Psoas muscle (tissue), 8 donors: ENCODE results near the gene KCNMA1. TPM values are rescaled to one million over a fixed set of nuclear protein-coding genes. Genes with fewer than 3 reads are reported as not detected.

Experiments
- ATAC-seq, 4 donors: fragments of 200-7000 bp; cut with Tn5 transposase; one replicate each; pipeline ENCODE4 v1.9.1; 2020; ENCODE audit warnings: moderate library complexity in 3 of 4, mild to moderate bottlenecking in 2 of 4
- DNase-seq, 2 donors: peaks; one replicate each; pipeline ENCODE4 v3.0.0-alpha.2; 2020
- H3K27ac ChIP-seq: fragments of 200-600 bp; one replicate; pipeline ENCODE4 v1.8.0; 2022
- H3K27me3 ChIP-seq, 3 donors: fragments of 200-600 bp in 1 of 3; one replicate each; pipeline versions ENCODE4 v1.6.1 to v1.8.0; 2013 to 2022; ENCODE audit warnings: low read length in 2 of 3, mild to moderate bottlenecking in 2 of 3, moderate library complexity in 1 of 3; ENCODE audit not compliant: insufficient read depth in 3 of 3
- H3K36me3 ChIP-seq, 2 donors: fragments of 200-600 bp in 1 of 2; one replicate each; pipeline versions ENCODE4 v1.6.1 to v1.8.0; 2013 to 2022; ENCODE audit warnings: low read depth in 1 of 2, mild to moderate bottlenecking in 1 of 2, moderate library complexity in 1 of 2; ENCODE audit not compliant: insufficient read depth in 1 of 2
- H3K4me1 ChIP-seq: fragments of 200-600 bp; one replicate; pipeline ENCODE4 v1.8.0; 2022
- H3K4me3 ChIP-seq: fragments of 200-600 bp; one replicate; pipeline ENCODE4 v1.8.0; 2022; ENCODE audit warnings: mild to moderate bottlenecking
- H3K9me3 ChIP-seq: fragments of 200-600 bp; one replicate; pipeline ENCODE4 v1.8.0; 2022
- CTCF ChIP-seq: fragments of 200-600 bp; IDR thresholded peaks from one replicate; pipeline ENCODE4 v1.8.0; 2022; ENCODE audit warnings: antibody characterized with exemption
- WGBS, 3 donors: extraction: QIAGEN DNeasy Blood & Tissue Kit; methylation state at CpG; one replicate each; pipeline versions ENCODE4 v1.1.6 to v1.1.7; 2013; 5-methylcytosine and 5-hydroxymethylcytosine counted together
- intact Hi-C, 2 donors: fragments of 100-400 bp; cut with DNase I; formaldehyde crosslinking; loops; one replicate each; pipeline versions ENCODE4 v1.11.0 to v1.14.2; 2022
- polyA plus RNA-seq, 3 donors: library from polyadenylated mRNA; stranded (reverse); fragments of 200-250 nt; gene quantifications; one replicate each; pipeline ENCODE4 v1.2.3, GENCODE V29; 2013
- total RNA-seq, 4 donors: library from RNA; stranded (reverse); fragmentation: NEBNext Ultra II Directional in 2 of 4; extraction: Animal tissue kit (Norgen Biotek cat#: 25700) in 2 of 4; gene quantifications; one replicate each; pipeline versions ENCODE4 v1.2.1 to v1.2.4, GENCODE V29; 2021 to 2023
- donor health status: healthy with polysubstance abuse.
- donor health status: DM: no; HTN: no; CAD: no; lungs with moderate emphysema.
- donor health status: Bipolar disorder and iron deficiency.
- donor health status: healthy.
- donor health status: DM: yes; HTN: yes; CAD: no.
- donor health status: DM: no; HTN: no; CAD: no.
- donor health status: DM: no; HTN: no; CAD: no.
- donor health status: DM: yes; HTN: yes; CAD: no.

Gene KCNMA1
- total and polyA plus RNA-seq, 7 donors = 7.9 to 53.0 (median 41.9) TPM

GRCh38 chr10:77680065-77680464 lies 42.5 kb upstream of the KCNMA1 start:
- whole genome bisulfite sequencing, 3 donors = 82 to 88% (median 83%) methylated on average over 3 of the region's 3 CpGs
- Histone ChIP-seq H3K9me3 (no peaks in the 10 kb centered on the region), H3K4me3 (no peak overlapping the region), H3K36me3 (no peaks in the 10 kb centered on the region), H3K27ac (no peak overlapping the region), H3K27me3 (peaks cover 0 to 10% (median 3%) of the 10 kb centered on the region in 3 donors), H3K4me1 (no peaks in the 10 kb centered on the region)
- intact Hi-C loops = no loop called here
- ATAC-seq = no peak
- no peak for TF ChIP-seq CTCF
- no peak for DNase-seq

GRCh38 chr10:77679217-77679616 lies 41.6 kb upstream of the KCNMA1 start:
- TF ChIP-seq CTCF = no peak
- no peaks in the 10 kb centered on the region for H3K36me3 ChIP-seq
- intact Hi-C loops = no loop called here
- H3K27ac ChIP-seq = no peak overlapping the region
- no peak overlapping the region for H3K4me3 ChIP-seq
- H3K9me3 ChIP-seq = no peaks in the 10 kb centered on the region
- H3K27me3 ChIP-seq = peaks cover 0 to 10% (median 3%) of the 10 kb centered on the region in 3 donors
- ATAC-seq (no peak), DNase-seq (no peak)
- H3K4me1 ChIP-seq = no peaks in the 10 kb centered on the region
- WGBS, 3 donors = 68 to 71% (median 71%) methylated on average over 5 of the region's 5 CpGs

GRCh38 chr10:77678146-77678545 lies 40.5 kb upstream of the KCNMA1 start:
- TF ChIP-seq CTCF = no peak

GRCh38 chr10:77675347-77675746 lies 37.7 kb upstream of the KCNMA1 start:
- TF ChIP-seq CTCF = no peak
- Histone ChIP-seq H3K27me3 (peaks cover 0 to 3% (median 0%) of the 10 kb centered on the region in 3 donors), H3K4me1 (no peaks in the 10 kb centered on the region), H3K9me3 (no peaks in the 10 kb centered on the region), H3K36me3 (no peaks in the 10 kb centered on the region), H3K27ac (no peak overlapping the region), H3K4me3 (no peak overlapping the region)
- ATAC-seq (no peak), DNase-seq (no peak)
- WGBS, 3 donors = 61 to 70% (median 64%) methylated on average over 4 of the region's 4 CpGs
- intact Hi-C loops = no loop called here

More at GRCh38 chr10:77678146-77678545, 40.5 kb upstream of the KCNMA1 start:
- Histone ChIP-seq H3K9me3 (no peaks in the 10 kb centered on the region), H3K4me3 (no peak overlapping the region), H3K36me3 (no peaks in the 10 kb centered on the region), H3K27me3 (peaks cover 0 to 10% (median 3%) of the 10 kb centered on the region in 3 donors), H3K27ac (no peak overlapping the region), H3K4me1 (no peaks in the 10 kb centered on the region)
- ATAC-seq (no peak), DNase-seq (no peak)
- intact Hi-C loops = no loop called here
- 67 to 83% (median 77%) methylated on average over 3 of the region's 3 CpGs for WGBS, 3 donors

GRCh38 chr10:77673515-77674140 lies 36.0 kb upstream of the KCNMA1 start:
- ATAC-seq = no peak
- Histone ChIP-seq H3K4me3 (no peak overlapping the region), H3K9me3 (no peaks in the 10 kb centered on the region), H3K27me3 (peaks cover 0 to 8% (median 0%) of the 10 kb centered on the region in 3 donors), H3K27ac (no peak overlapping the region), H3K4me1 (no peaks in the 10 kb centered on the region), H3K36me3 (no peaks in the 10 kb centered on the region)
- no peak for DNase-seq
- no peak for TF ChIP-seq CTCF
- 79 to 88% (median 86%) methylated on average over 6 of the region's 6 CpGs for WGBS, 3 donors
- intact Hi-C loops = no loop called here
